IMR-90 (cell line): Measurements from ENCODE around the gene HS3ST5. TPM values are rescaled to one million over a fixed set of nuclear protein-coding genes. Genes with fewer than 3 reads are reported as not detected.

Experiments
- ATAC-seq: fragments of 200-7000 bp; cut with Tn5 transposase; 2 replicates; pipeline ENCODE4 v1.9.1; 2020; ENCODE audit warnings: low read depth, mild to moderate bottlenecking, moderate library complexity
- BruUV-seq: library from RNA; stranded (reverse); fragments of 400-500 nt; replicated peaks from 2 replicates; lab custom pipeline; 2021; lab: Mats Ljungman, UMichigan
- CTCF ChIA-PET: fragments of 300-600 bp; formaldehyde crosslinking; extraction: SDS; loops from one replicate; lab custom pipeline; 2021; ENCODE audit warnings: antibody characterized with exemption; lab: Yijun Ruan, JAX
- POLR2A ChIA-PET: fragments of 300-600 bp; sonication (Branson Sonifier 250); formaldehyde crosslinking; loops from one replicate; lab custom pipeline; 2022; ENCODE audit warnings: antibody characterized with exemption; ENCODE audit not compliant: unreplicated experiment; lab: Charles Lee
- DNase-seq: peaks from one replicate; pipeline ENCODE4 v3.0.0; 2013
- H2AFZ ChIP-seq: replicated peaks from 2 replicates; pipeline ENCODE3; 2013; ENCODE audit warnings: low read length, mild to moderate bottlenecking; ENCODE audit not compliant: poor library complexity
- H2AK5ac ChIP-seq: 2 replicates; pipeline ENCODE4 v1.6.1; 2013; ENCODE audit warnings: low read depth, low read length, inconsistent platforms
- H2AK9ac ChIP-seq: replicated peaks from 2 replicates; pipeline ENCODE3; 2013; ENCODE audit warnings: mild to moderate bottlenecking, low read depth, low read length, moderate library complexity; ENCODE audit not compliant: poor library complexity
- H2BK120ac ChIP-seq: 2 replicates; pipeline ENCODE4 v1.6.1; 2013; ENCODE audit warnings: low read depth, low read length, inconsistent platforms
- H2BK15ac ChIP-seq: 3 replicates; pipeline ENCODE4 v1.6.1; 2013; ENCODE audit warnings: low read depth, low read length, inconsistent platforms
- H2BK20ac ChIP-seq: 2 replicates; pipeline ENCODE4 v1.6.1; 2013; ENCODE audit warnings: low read depth, mild to moderate bottlenecking, inconsistent platforms, low read length, moderate library complexity
- H2BK5ac ChIP-seq: 2 replicates; pipeline ENCODE4 v1.6.1; 2013; ENCODE audit warnings: mild to moderate bottlenecking, low read depth, low read length, inconsistent platforms; ENCODE audit not compliant: poor library complexity, severe bottlenecking
- H3K14ac ChIP-seq: replicated peaks from 2 replicates; pipeline ENCODE4 v1.6.1; 2013; ENCODE audit warnings: low read depth, low read length, inconsistent platforms
- H3K18ac ChIP-seq: 2 replicates; pipeline ENCODE4 v1.6.1; 2013; ENCODE audit warnings: low read depth, low read length, control low read depth
- H3K23ac ChIP-seq: 2 replicates; pipeline ENCODE4 v1.6.1; 2013; ENCODE audit warnings: low read depth, low read length, inconsistent platforms
- H3K27ac ChIP-seq: 2 replicates; pipeline ENCODE4 v1.5.1; 2013; ENCODE audit warnings: mild to moderate bottlenecking, control low read depth, low read length; ENCODE audit not compliant: insufficient read depth
- H3K27me3 ChIP-seq: 2 replicates; pipeline ENCODE4 v1.6.1; 2013; ENCODE audit warnings: low read length; ENCODE audit not compliant: control insufficient read depth, insufficient read depth
- H3K36me3 ChIP-seq: 2 replicates; pipeline ENCODE4 v1.6.1; 2013; ENCODE audit warnings: low read length, mixed read lengths; ENCODE audit not compliant: control insufficient read depth, insufficient read depth
- H3K4ac ChIP-seq: 2 replicates; pipeline ENCODE4 v1.6.1; 2013; ENCODE audit warnings: low read depth, low read length, inconsistent platforms
- H3K4me1 ChIP-seq: 2 replicates; pipeline ENCODE4 v1.6.1; 2013; ENCODE audit warnings: low read length, mixed read lengths; ENCODE audit not compliant: control insufficient read depth, insufficient read depth
- H3K4me2 ChIP-seq: 2 replicates; pipeline ENCODE4 v1.6.1; 2013; ENCODE audit warnings: low read depth, mild to moderate bottlenecking, control low read depth, low read length, moderate library complexity
- H3K4me3 ChIP-seq: 2 replicates; pipeline ENCODE4 v1.5.1; 2013; ENCODE audit warnings: low read depth, mild to moderate bottlenecking, control low read depth, low read length, moderate library complexity; ENCODE audit not compliant: insufficient read depth
- H3K56ac ChIP-seq: 2 replicates; pipeline ENCODE4 v1.6.1; 2013; ENCODE audit warnings: low read length, inconsistent platforms; ENCODE audit not compliant: insufficient read depth; ENCODE audit errors: extremely low read depth
- H3K79me1 ChIP-seq, 2 experiments: 2 replicates each; pipeline ENCODE4 v1.6.1; 2013; ENCODE audit warnings: low read length in 2 of 2, inconsistent platforms in 1 of 2, low read depth in 1 of 2
- H3K9ac ChIP-seq: 2 replicates; pipeline ENCODE4 v1.6.1; 2013; ENCODE audit warnings: low read depth, low read length, control low read depth
- H3K9me1 ChIP-seq: 2 replicates; pipeline ENCODE4 v1.6.1; 2013; ENCODE audit warnings: low read length, inconsistent platforms; ENCODE audit not compliant: insufficient read depth
- H3K9me3 ChIP-seq: 2 replicates; pipeline ENCODE4 v1.6.1; 2013; ENCODE audit warnings: low read length; ENCODE audit not compliant: control insufficient read depth, insufficient read depth
- H4K20me1 ChIP-seq: 2 replicates; pipeline ENCODE4 v1.6.1; 2013; ENCODE audit warnings: low read length, inconsistent platforms; ENCODE audit not compliant: insufficient read depth
- H4K5ac ChIP-seq: 2 replicates; pipeline ENCODE4 v1.6.1; 2013; ENCODE audit warnings: mild to moderate bottlenecking, low read depth, low read length, control low read depth
- H4K8ac ChIP-seq, 2 experiments: 2 replicates each; pipeline ENCODE4 v1.6.1; 2013; ENCODE audit warnings: low read depth in 2 of 2, low read length in 2 of 2, control low read depth in 1 of 2, inconsistent platforms in 1 of 2
- H4K91ac ChIP-seq: 2 replicates; pipeline ENCODE4 v1.6.1; 2013; ENCODE audit warnings: low read depth, low read length, inconsistent platforms; ENCODE audit not compliant: insufficient read depth
- BHLHE40 ChIP-seq: fragments of 150-350 bp; IDR thresholded peaks from 2 replicates; pipeline ENCODE4 v1.6.1; 2016; ENCODE audit warnings: mild to moderate bottlenecking, low read depth, low read length
- CEBPB ChIP-seq: IDR thresholded peaks from 2 replicates; pipeline ENCODE4 v1.6.1; 2012; ENCODE audit warnings: low read depth, low read length, improper control_type of control experiment
- CHD1 ChIP-seq: IDR thresholded peaks from 2 replicates; pipeline ENCODE4 v1.6.1; 2012; ENCODE audit warnings: low read depth, low read length, improper control_type of control experiment
- CTCF ChIP-seq: conservative IDR thresholded peaks from 2 replicates; pipeline ENCODE4 v1.5.1; 2012; ENCODE audit warnings: mild to moderate bottlenecking, low read depth, low read length, improper control_type of control experiment
- ELK1 ChIP-seq: fragments of 150-350 bp; IDR thresholded peaks from 2 replicates; pipeline ENCODE4 v1.6.1; 2016; ENCODE audit warnings: low read depth, mild to moderate bottlenecking, low read length, moderate library complexity, borderline replicate concordance
- FOS ChIP-seq: fragments of 150-350 bp; IDR thresholded peaks from 2 replicates; pipeline ENCODE4 v1.6.1; 2016; ENCODE audit warnings: low read depth, low read length
- MAFK ChIP-seq: IDR thresholded peaks from 2 replicates; pipeline ENCODE4 v1.6.1; 2012; ENCODE audit warnings: low read depth, low read length, improper control_type of control experiment
- MAZ ChIP-seq: IDR thresholded peaks from 2 replicates; pipeline ENCODE4 v1.6.1; 2012; ENCODE audit warnings: low read depth, mild to moderate bottlenecking, low read length, improper control_type of control experiment, moderate library complexity, borderline replicate concordance
- MXI1 ChIP-seq: IDR thresholded peaks from 2 replicates; pipeline ENCODE4 v1.6.1; 2012; ENCODE audit warnings: low read depth, mild to moderate bottlenecking, low read length, moderate library complexity, borderline replicate concordance
- NFE2L2 ChIP-seq: fragments of 150-350 bp; IDR thresholded peaks from 2 replicates; pipeline ENCODE4 v1.6.1; 2016; ENCODE audit warnings: low read depth, mild to moderate bottlenecking, low read length
- POLR2A ChIP-seq: IDR thresholded peaks from 2 replicates; pipeline ENCODE4 v1.6.1; 2012; ENCODE audit warnings: mild to moderate bottlenecking, low read depth, low read length
- RAD21 ChIP-seq: IDR thresholded peaks from 2 replicates; pipeline ENCODE4 v1.6.1; 2012; ENCODE audit warnings: low read length, improper control_type of control experiment
- RCOR1 ChIP-seq: IDR thresholded peaks from 2 replicates; pipeline ENCODE4 v1.6.1; 2012; ENCODE audit warnings: mild to moderate bottlenecking, low read length, improper control_type of control experiment; ENCODE audit not compliant: insufficient replicate concordance
- RFX5 ChIP-seq: IDR thresholded peaks from 2 replicates; pipeline ENCODE4 v1.8.0; 2012; ENCODE audit warnings: low read depth, mild to moderate bottlenecking, low read length, moderate library complexity
- SMC3 ChIP-seq: fragments of 150-350 bp; IDR thresholded peaks from 2 replicates; pipeline ENCODE4 v1.6.1; 2016; ENCODE audit warnings: low read depth, mild to moderate bottlenecking, antibody characterized with exemption, low read length, moderate library complexity
- USF2 ChIP-seq: fragments of 150-350 bp; IDR thresholded peaks from 2 replicates; pipeline ENCODE4 v1.6.1; 2017; ENCODE audit warnings: mild to moderate bottlenecking, antibody characterized with exemption, low read length, low read depth
- WGBS, 2 experiments: methylation state at CpG; one replicate each; pipeline versions ENCODE4 v1.1.5 to v1.1.7; 2013; ENCODE audit warnings: missing lambda C conversion rate in 2 of 2; ENCODE audit not compliant: insufficient read length in 1 of 2; ENCODE audit errors: extremely low coverage in 2 of 2; 5-methylcytosine and 5-hydroxymethylcytosine counted together
- dilution Hi-C: fragments of 300-500 bp; cut with HindIII; formaldehyde crosslinking; loops from one replicate; pipeline ENCODE4 v1.14.3; 2018; ENCODE audit warnings: low sequenced_read_pairs; ENCODE audit not compliant: unreplicated experiment
- in situ Hi-C: fragments of 300-500 bp; cut with MboI; formaldehyde crosslinking; loops from 3 replicates; pipeline ENCODE4 v1.14.3; 2019; ENCODE audit warnings: low sequenced_read_pairs, inconsistent platforms, mixed read lengths
- intact Hi-C: fragments of 100-400 bp; cut with micrococcal nuclease; formaldehyde crosslinking; loops from 2 replicates; pipeline ENCODE4 v1.10.0; 2022
- polyA plus RNA-seq, 3 experiments: library from polyadenylated mRNA; depleted of rRNA; stranded (reverse); fragments of >200 nt; gene quantifications; 2 replicates each; pipeline ENCODE4 v1.2.3, GENCODE V29; 2012; ENCODE audit warnings: low replicate concordance in 1 of 3
- total RNA-seq: library from RNA; depleted of rRNA; stranded (reverse); fragments of >200 nt; gene quantifications from 2 replicates; pipeline ENCODE4 v1.2.3, GENCODE V29; 2012

The HS3ST5 gene
- total and polyA plus RNA-seq, 2 of the 4 experiments (the other 2 are of a cell fraction), result not detected

GRCh38 chr6:114274836-114275235 lies 68.0 kb downstream of the HS3ST5 start:
- DNase-seq, result no peak
- H3K4ac ChIP-seq, result no peak overlapping the region
- no peak overlapping the region for H3K18ac ChIP-seq
- BruUV-seq, result no TSS peak
- no peak overlapping the region for H3K56ac ChIP-seq
- no peak overlapping the region for H2AK9ac ChIP-seq
- in situ Hi-C loops (loop anchor here (25.0 kb wide), 1 partner anchor 288 kb away; no protein-coding TSS in a partner anchor), dilution Hi-C loops (no loop called here), intact Hi-C loops (no loop called here)
- H3K27me3 ChIP-seq, result peaks cover 2% of the 10 kb centered on the region
- H4K5ac ChIP-seq, result no peak overlapping the region
- H3K14ac ChIP-seq, result no peak overlapping the region
- no peak overlapping the region for H4K8ac ChIP-seq
- ChIA-PET POLR2A (no interaction called here), CTCF (no interaction called here)
- no peaks in the 10 kb centered on the region for H4K20me1 ChIP-seq
- no peaks in the 10 kb centered on the region for H3K9me1 ChIP-seq
- no peaks in the 10 kb centered on the region for H3K9me3 ChIP-seq
- H2AFZ ChIP-seq, result no peak overlapping the region
- no peak overlapping the region for H4K91ac ChIP-seq
- ATAC-seq, result no peak
- no peak overlapping the region for H2BK5ac ChIP-seq
- no peak overlapping the region for H3K4me3 ChIP-seq
- H3K9ac ChIP-seq, result no peak overlapping the region
- no peaks in the 10 kb centered on the region for H3K36me3 ChIP-seq
- H3K27ac ChIP-seq, result no peak overlapping the region
- no peak overlapping the region for H2BK20ac ChIP-seq
- H3K79me1 ChIP-seq, result no peaks in the 10 kb centered on the region
- no peak overlapping the region for H3K4me2 ChIP-seq
- TF ChIP-seq POLR2A, result no peak
- no peak for TF ChIP-seq CTCF
- TF ChIP-seq RFX5, result no peak
- no peak for TF ChIP-seq RAD21
- TF ChIP-seq RCOR1, result no peak
- no peak for TF ChIP-seq NFE2L2
- TF ChIP-seq BHLHE40, result no peak
- no peak for TF ChIP-seq CEBPB
- no peak for TF ChIP-seq CHD1
- no peak for TF ChIP-seq MXI1
- no peak for TF ChIP-seq SMC3
- TF ChIP-seq USF2, result no peak
- no peak for TF ChIP-seq MAFK
- TF ChIP-seq MAZ, result no peak
- no peak for TF ChIP-seq ELK1
- TF ChIP-seq FOS, result no peak
- no peaks in the 10 kb centered on the region for H3K4me1 ChIP-seq
- no peak overlapping the region for H3K23ac ChIP-seq
- no peak overlapping the region for H2BK15ac ChIP-seq
- H2AK5ac ChIP-seq, result no peak overlapping the region
- H2BK120ac ChIP-seq, result no peak overlapping the region
- WGBS, 2 experiments, result no CpG with 5 or more reads among the region's 2 CpGs
